H9 (cell line): ENCODE data around the gene SPRY4. TPM values are rescaled to one million over a fixed set of nuclear protein-coding genes. Genes with fewer than 3 reads are reported as not detected.
A peak's percentile ranks its signal among the peaks of the same experiment; 100 is the strongest.

Source experiments
- DNase-seq: peaks from one replicate; pipeline ENCODE4 v3.0.0-alpha.2; 2017
- H2AFZ ChIP-seq: one replicate; pipeline ENCODE4 v1.6.1; 2013; ENCODE audit warnings: mild to moderate bottlenecking, low read length, control low read depth, moderate library complexity
- H2AK5ac ChIP-seq: 2 replicates; pipeline ENCODE4 v1.6.1; 2013; ENCODE audit warnings: low read length, control low read depth, mixed read lengths; ENCODE audit not compliant: insufficient read length
- H2BK120ac ChIP-seq: one replicate; pipeline ENCODE4 v1.6.1; 2013; ENCODE audit warnings: low read depth, mild to moderate bottlenecking, low read length, control low read depth, inconsistent platforms; ENCODE audit not compliant: poor library complexity, severe bottlenecking
- H2BK12ac ChIP-seq: 2 replicates; pipeline ENCODE4 v1.6.1; 2013; ENCODE audit warnings: low read length, control low read depth, mixed read lengths, low read depth; ENCODE audit not compliant: insufficient read length
- H2BK15ac ChIP-seq: 2 replicates; pipeline ENCODE4 v1.6.1; 2013; ENCODE audit warnings: low read depth, low read length, control low read depth
- H2BK20ac ChIP-seq: one replicate; pipeline ENCODE4 v1.6.1; 2013; ENCODE audit warnings: low read depth, mild to moderate bottlenecking, low read length, control low read depth, inconsistent platforms; ENCODE audit not compliant: poor library complexity, severe bottlenecking
- H2BK5ac ChIP-seq: 2 replicates; pipeline ENCODE4 v1.6.1; 2013; ENCODE audit warnings: low read length, control low read depth, mixed read lengths; ENCODE audit not compliant: insufficient read length
- H3K14ac ChIP-seq: 2 replicates; pipeline ENCODE4 v1.6.1; 2013; ENCODE audit warnings: low read length, control low read depth; ENCODE audit not compliant: insufficient read depth
- H3K18ac ChIP-seq: 2 replicates; pipeline ENCODE4 v1.6.1; 2013; ENCODE audit warnings: low read depth, mild to moderate bottlenecking, mixed read lengths, low read length, control low read depth; ENCODE audit not compliant: insufficient read length
- H3K23ac ChIP-seq: 2 replicates; pipeline ENCODE4 v1.6.1; 2013; ENCODE audit warnings: low read length, control low read depth, mixed read lengths, low read depth; ENCODE audit not compliant: insufficient read length
- H3K23me2 ChIP-seq: 2 replicates; pipeline ENCODE4 v1.6.1; 2013; ENCODE audit warnings: low read depth, mild to moderate bottlenecking, mixed read lengths, low read length, control low read depth; ENCODE audit not compliant: insufficient read length, poor library complexity, severe bottlenecking
- H3K27ac ChIP-seq: 2 replicates; pipeline ENCODE4 v1.5.1; 2013; ENCODE audit warnings: low read length, control low read depth, mixed read lengths, low read depth; ENCODE audit not compliant: insufficient read length
- H3K27me3 ChIP-seq: 2 replicates; pipeline ENCODE4 v1.6.1; 2013; ENCODE audit warnings: low read length, control low read depth, inconsistent platforms; ENCODE audit not compliant: insufficient read depth
- H3K4ac ChIP-seq: 2 replicates; pipeline ENCODE4 v1.6.1; 2013; ENCODE audit warnings: low read depth, mild to moderate bottlenecking, control low read depth, inconsistent platforms, low read length, moderate library complexity
- H3K4me1 ChIP-seq: 2 replicates; pipeline ENCODE4 v1.6.1; 2013; ENCODE audit warnings: low read length, control low read depth, inconsistent platforms; ENCODE audit not compliant: insufficient read depth
- H3K4me2 ChIP-seq: 2 replicates; pipeline ENCODE4 v1.6.1; 2013; ENCODE audit warnings: low read length, control low read depth, mixed read lengths; ENCODE audit not compliant: insufficient read length, insufficient read depth
- H3K56ac ChIP-seq: 2 replicates; pipeline ENCODE4 v1.6.1; 2013; ENCODE audit warnings: low read depth, mild to moderate bottlenecking, mixed read lengths, low read length, control low read depth; ENCODE audit not compliant: insufficient read length
- H3K79me1 ChIP-seq: 2 replicates; pipeline ENCODE4 v1.6.1; 2013; ENCODE audit warnings: low read depth, mild to moderate bottlenecking, moderate library complexity, low read length, control low read depth, inconsistent platforms; ENCODE audit not compliant: insufficient read depth, poor library complexity, severe bottlenecking
- H3K79me2 ChIP-seq: 2 replicates; pipeline ENCODE4 v1.6.1; 2013; ENCODE audit warnings: low read length, control low read depth, inconsistent platforms; ENCODE audit not compliant: insufficient read depth
- H3K9ac ChIP-seq: 2 replicates; pipeline ENCODE4 v1.6.1; 2013; ENCODE audit warnings: low read length, control low read depth, mixed read lengths; ENCODE audit not compliant: insufficient read length; ENCODE audit errors: extremely low read depth
- H3K9me3 ChIP-seq: one replicate; pipeline ENCODE4 v1.6.1; 2013; ENCODE audit warnings: low read depth, low read length, inconsistent platforms; ENCODE audit not compliant: control insufficient read depth
- H3T11ph ChIP-seq: one replicate; pipeline ENCODE4 v1.6.1; 2013; ENCODE audit warnings: mild to moderate bottlenecking, low read length, control low read depth, inconsistent platforms
- H4K20me1 ChIP-seq: one replicate; pipeline ENCODE4 v1.6.1; 2013; ENCODE audit not compliant: control insufficient read depth, insufficient read length, insufficient read depth
- H4K5ac ChIP-seq: 2 replicates; pipeline ENCODE4 v1.6.1; 2013; ENCODE audit warnings: low read depth, mild to moderate bottlenecking, mixed read lengths, low read length, control low read depth; ENCODE audit not compliant: insufficient read length
- H4K8ac ChIP-seq: replicated peaks from 2 replicates; pipeline ENCODE4 v1.6.1; 2013; ENCODE audit warnings: low read length, control low read depth, mixed read lengths, low read depth; ENCODE audit not compliant: insufficient read length
- H4K91ac ChIP-seq: 2 replicates; pipeline ENCODE4 v1.6.1; 2013; ENCODE audit warnings: low read depth, mild to moderate bottlenecking, moderate library complexity, mixed read lengths, low read length, control low read depth; ENCODE audit not compliant: insufficient read length
- H3K27ac Mint-ChIP-seq, 3 experiments: 2 replicates in 2 of 3; 3 replicates in 1 of 3; pipeline ENCODE4 v1.8.0; 2020 to 2021; ENCODE audit warnings: mixed read lengths in 3 of 3, mild to moderate bottlenecking in 1 of 3, moderate library complexity in 1 of 3
- H3K27me3 Mint-ChIP-seq: 2 replicates; pipeline ENCODE4 v1.8.0; 2021; ENCODE audit warnings: low read depth, mild to moderate bottlenecking, moderate library complexity, mixed read lengths
- H3K36me3 Mint-ChIP-seq, 3 experiments: 2 replicates in 2 of 3; 3 replicates in 1 of 3; pipeline ENCODE4 v1.8.0; 2020 to 2021; ENCODE audit warnings: low read depth in 3 of 3, mixed read lengths in 3 of 3; ENCODE audit not compliant: insufficient read depth in 1 of 3
- H3K4me1 Mint-ChIP-seq, 2 experiments: 2 replicates each; pipeline ENCODE4 v1.8.0; 2020; ENCODE audit warnings: mixed read lengths in 2 of 2
- H3K4me3 Mint-ChIP-seq, 2 experiments: 2 replicates in 1 of 2; 3 replicates in 1 of 2; pipeline ENCODE4 v1.8.0; 2020 to 2021; ENCODE audit warnings: mild to moderate bottlenecking in 2 of 2, mixed read lengths in 2 of 2, moderate library complexity in 1 of 2
- H3K9me3 Mint-ChIP-seq, 2 experiments: 2 replicates in 1 of 2; 3 replicates in 1 of 2; pipeline ENCODE4 v1.8.0; 2020; ENCODE audit warnings: mild to moderate bottlenecking in 2 of 2, mixed read lengths in 2 of 2, moderate library complexity in 1 of 2
- WGBS: extraction: QIAGEN DNeasy Blood & Tissue Kit; methylation state at CpG from one replicate; pipeline ENCODE4 v1.1.7; 2013; ENCODE audit warnings: missing lambda C conversion rate, low lambda C conversion rate, mixed read lengths; ENCODE audit not compliant: insufficient read length; ENCODE audit errors: extremely low coverage; 5-methylcytosine and 5-hydroxymethylcytosine counted together
- total RNA-seq: library from RNA; stranded (reverse); gene quantifications from 2 replicates; pipeline ENCODE4 v1.2.1, GENCODE V29; 2021
- TF ChIP-seq, protein P1 (sequence below): fragments of 200-600 bp; sonication (generic); conservative IDR thresholded peaks from 3 replicates; pipeline ENCODE4 v1.8.0; 2021; ENCODE audit warnings: antibody characterized with exemption, mild to moderate bottlenecking

Gene SPRY4
- total RNA-seq, 1 experiment from 2014 or later, result 92.4 TPM

- Histone ChIP-seq H4K91ac (no peak overlapping the region), H3K18ac (no peak overlapping the region), H3K56ac (no peak overlapping the region), H3K23me2 (no peaks in the 10 kb centered on the region), H3K27ac (no peak overlapping the region), H2AFZ (no peak overlapping the region), H3K27me3 (no peaks in the 10 kb centered on the region), H2BK5ac (no peak overlapping the region), H3K4me2 (no peak overlapping the region), H3K79me1 (no peaks in the 10 kb centered on the region), H2BK20ac (no peak overlapping the region), H3T11ph (no peak overlapping the region), H3K9ac (no peak overlapping the region), H3K14ac (no peak overlapping the region), H3K79me2 (peaks cover 94% of the 10 kb centered on the region), H2BK12ac (no peak overlapping the region), H2BK120ac (no peak overlapping the region), H3K9me3 (no peaks in the 10 kb centered on the region), H2AK5ac (no peak overlapping the region), H3K23ac (no peak overlapping the region), H3K4me1 (peaks cover 14% of the 10 kb centered on the region), H4K8ac (no peak overlapping the region), H3K4ac (no peak overlapping the region), H2BK15ac (no peak overlapping the region), H4K5ac (no peak overlapping the region), H4K20me1 (peaks cover 4% of the 10 kb centered on the region)
- no peaks in the 10 kb centered on the region; the same call in 1 of the 2 replicates for H3K27me3 Mint-ChIP-seq
- DNase-seq, result no peak
- peak overlapping the region in 1 of 2 experiments; percentile 46; a peak in 2 of 5 replicates for H3K4me3 Mint-ChIP-seq
- H3K27ac Mint-ChIP-seq, result 0 out of 7 replicates have a peak overlapping the region, but pooled peaks of 1 of the 3 experiments have one; percentile 0
- TF ChIP-seq, protein P1, sequence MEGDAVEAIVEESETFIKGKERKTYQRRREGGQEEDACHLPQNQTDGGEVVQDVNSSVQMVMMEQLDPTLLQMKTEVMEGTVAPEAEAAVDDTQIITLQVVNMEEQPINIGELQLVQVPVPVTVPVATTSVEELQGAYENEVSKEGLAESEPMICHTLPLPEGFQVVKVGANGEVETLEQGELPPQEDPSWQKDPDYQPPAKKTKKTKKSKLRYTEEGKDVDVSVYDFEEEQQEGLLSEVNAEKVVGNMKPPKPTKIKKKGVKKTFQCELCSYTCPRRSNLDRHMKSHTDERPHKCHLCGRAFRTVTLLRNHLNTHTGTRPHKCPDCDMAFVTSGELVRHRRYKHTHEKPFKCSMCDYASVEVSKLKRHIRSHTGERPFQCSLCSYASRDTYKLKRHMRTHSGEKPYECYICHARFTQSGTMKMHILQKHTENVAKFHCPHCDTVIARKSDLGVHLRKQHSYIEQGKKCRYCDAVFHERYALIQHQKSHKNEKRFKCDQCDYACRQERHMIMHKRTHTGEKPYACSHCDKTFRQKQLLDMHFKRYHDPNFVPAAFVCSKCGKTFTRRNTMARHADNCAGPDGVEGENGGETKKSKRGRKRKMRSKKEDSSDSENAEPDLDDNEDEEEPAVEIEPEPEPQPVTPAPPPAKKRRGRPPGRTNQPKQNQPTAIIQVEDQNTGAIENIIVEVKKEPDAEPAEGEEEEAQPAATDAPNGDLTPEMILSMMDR, result no peak
- peaks cover 31 to 87% (median 86%) of the 10 kb centered on the region in 3 experiments for H3K36me3 Mint-ChIP-seq
- peaks cover 68 to 76% of the 10 kb centered on the region in 2 experiments for H3K4me1 Mint-ChIP-seq
- no CpG with 5 or more reads among the region's 6 CpGs for WGBS
- H3K9me3 Mint-ChIP-seq, result no peaks in the 10 kb centered on the region
Observed at GRCh38 chr5:142315096-142315900, 9.5 kb downstream of the SPRY4 start.
